HCT116 (cell line): ENCODE data around the gene ZNF746. TPM values are rescaled to one million over a fixed set of nuclear protein-coding genes. Genes with fewer than 3 reads are reported as not detected.

Experiments used
- ATAC-seq: fragments of 200-7000 bp; cut with Tn5 transposase; 2 replicates; pipeline ENCODE4 v1.9.1; 2020; ENCODE audit warnings: mild to moderate bottlenecking, moderate library complexity
- BruUV-seq: library from RNA; stranded (reverse); fragments of 400-500 nt; replicated peaks from 2 replicates; lab custom pipeline; 2021; lab: Mats Ljungman, UMichigan
- CTCF ChIA-PET: fragments of 300-600 bp; sonication (Branson Sonifier 250); formaldehyde crosslinking; loops from one replicate; lab custom pipeline; 2021; ENCODE audit warnings: antibody characterized with exemption; lab: Charles Lee
- POLR2A ChIA-PET: fragments of 300-600, 350-600 bp; sonication (Branson Sonifier 250); formaldehyde crosslinking; loops from one replicate; lab custom pipeline; 2021; ENCODE audit warnings: antibody characterized with exemption; lab: Charles Lee
- RAD21 ChIA-PET, 2 experiments: fragments of 300-600 bp; sonication (Branson Sonifier 250); formaldehyde crosslinking; loops; one replicate each; lab custom pipeline; 2023; ENCODE audit warnings: low total read pairs in 2 of 2; ENCODE audit not compliant: uncharacterized antibody in 2 of 2, unreplicated experiment in 2 of 2, low non-redundant PET in 1 of 2; lab: Charles Lee
- DNase-seq: peaks from one replicate; pipeline ENCODE4 v3.0.0-alpha.2; 2010; ENCODE audit warnings: low read depth, low spot score
- H2AFZ ChIP-seq: fragments of 200-600 bp; shearing (Covaris generic), sonication (generic); 2 replicates; pipeline ENCODE4 v1.6.1; 2017; ENCODE audit warnings: low read depth, mixed run types, mixed read lengths, antibody characterized with exemption, low read length; ENCODE audit not compliant: poor library complexity, severe bottlenecking
- H3K27ac ChIP-seq: 2 replicates; pipeline ENCODE4 v1.5.1; 2012; ENCODE audit warnings: low read depth, low read length
- H3K27me3 ChIP-seq: fragments of 200-600 bp; sonication (generic); 2 replicates; pipeline ENCODE4 v1.6.1; 2016; ENCODE audit warnings: mixed run types, low read length, mixed read lengths; ENCODE audit not compliant: insufficient read depth
- H3K36me3 ChIP-seq, 2 experiments: fragments of 200-500 bp in 1 of 2; fragments of 200-600 bp in 1 of 2; sonication (Bioruptor generic) in 1 of 2; sonication (generic) in 1 of 2; 2 replicates each; pipeline versions ENCODE4 v1.5.1 to v1.6.1; 2014 to 2016; ENCODE audit warnings: low read length in 2 of 2, inconsistent platforms in 1 of 2, mixed read lengths in 1 of 2, mixed run types in 1 of 2; ENCODE audit not compliant: insufficient read depth in 2 of 2, control insufficient read depth in 1 of 2
- H3K4me1 ChIP-seq, 2 experiments: fragments of 200-600 bp in 1 of 2; sonication (generic) in 1 of 2; 2 replicates each; pipeline versions ENCODE4 v1.5.1 to v1.6.1; 2012 to 2017; ENCODE audit warnings: low read length in 2 of 2, inconsistent platforms in 1 of 2, mild to moderate bottlenecking in 1 of 2, mixed read lengths in 1 of 2, mixed run types in 1 of 2, moderate library complexity in 1 of 2; ENCODE audit not compliant: insufficient read depth in 2 of 2, control insufficient read depth in 1 of 2
- H3K4me2 ChIP-seq: fragments of 200-600 bp; sonication (generic); 2 replicates; pipeline ENCODE4 v1.6.1; 2017; ENCODE audit warnings: mixed run types, low read length, mixed read lengths
- H3K4me3 ChIP-seq, 2 experiments: fragments of 200-600 bp in 1 of 2; sonication (generic) in 1 of 2; replicated peaks in 1 of 2; 2 replicates each; pipeline ENCODE4 v1.5.1; 2011 to 2016; ENCODE audit warnings: low read length in 2 of 2, control low read depth in 1 of 2, low read depth in 1 of 2, mild to moderate bottlenecking in 1 of 2, mixed read lengths in 1 of 2, mixed run types in 1 of 2
- H3K79me2 ChIP-seq: fragments of 200-600 bp; sonication (generic); 2 replicates; pipeline ENCODE4 v1.6.1; 2017; ENCODE audit warnings: mild to moderate bottlenecking, mixed run types, low read length, moderate library complexity, mixed read lengths; ENCODE audit not compliant: insufficient read depth
- H3K9ac ChIP-seq: fragments of 200-600 bp; sonication (generic); 2 replicates; pipeline ENCODE4 v1.6.1; 2016; ENCODE audit warnings: low read length, mixed read lengths
- H3K9me2 ChIP-seq: fragments of 200-600 bp; sonication (generic), shearing (Covaris generic); 2 replicates; pipeline ENCODE4 v1.6.1; 2017; ENCODE audit warnings: mixed run types, mild to moderate bottlenecking, moderate library complexity; ENCODE audit not compliant: insufficient read depth
- H3K9me3 ChIP-seq, 2 experiments: fragments of 200-500 bp in 1 of 2; fragments of 200-600 bp in 1 of 2; sonication (Bioruptor generic) in 1 of 2; sonication (generic) in 1 of 2; 2 replicates each; pipeline ENCODE4 v1.6.1; 2014 to 2017; ENCODE audit warnings: low read length in 2 of 2, mixed read lengths in 2 of 2, inconsistent platforms in 1 of 2, low read depth in 1 of 2, mild to moderate bottlenecking in 1 of 2, mixed run types in 1 of 2, moderate library complexity in 1 of 2; ENCODE audit not compliant: control insufficient read depth in 1 of 2, insufficient read depth in 1 of 2
- H4K20me1 ChIP-seq: fragments of 200-600 bp; sonication (generic), shearing (Covaris generic); 2 replicates; pipeline ENCODE4 v1.6.1; 2017; ENCODE audit warnings: mixed run types, mild to moderate bottlenecking, moderate library complexity; ENCODE audit not compliant: insufficient read depth
- CTCF ChIP-seq, 3 experiments: fragments of 200-600 bp in 1 of 3; sonication (generic) in 1 of 3; IDR thresholded peaks in 2 of 3; conservative IDR thresholded peaks in 1 of 3; 2 replicates each; pipeline ENCODE4 v1.5.1; 2012 to 2017; ENCODE audit warnings: low read depth in 2 of 3, low read length in 2 of 3, antibody characterized with exemption in 1 of 3, borderline replicate concordance in 1 of 3, control low read depth in 1 of 3, mild to moderate bottlenecking in 1 of 3, mixed read lengths in 1 of 3, mixed run types in 1 of 3, moderate library complexity in 1 of 3; ENCODE audit not compliant: insufficient read depth in 1 of 3
- ELF1 ChIP-seq: IDR thresholded peaks from 2 replicates; pipeline ENCODE4 v1.6.1; 2012; ENCODE audit warnings: low read depth, borderline replicate concordance
- EZH2phosphoT487 ChIP-seq: fragments of 200-600 bp; IDR thresholded peaks from 2 replicates; pipeline ENCODE4 v1.6.1; 2018; ENCODE audit warnings: antibody characterized with exemption, borderline replicate concordance
- FOSL1 ChIP-seq: IDR thresholded peaks from 2 replicates; pipeline ENCODE4 v1.6.1; 2012; ENCODE audit warnings: low read depth
- JUND ChIP-seq: IDR thresholded peaks from 2 replicates; pipeline ENCODE4 v1.6.1; 2012
- POLR2A ChIP-seq: IDR thresholded peaks from 2 replicates; pipeline ENCODE4 v1.7.0; 2011; ENCODE audit warnings: borderline replicate concordance; ENCODE audit not compliant: insufficient read depth, insufficient read length; ENCODE audit errors: extremely low read depth
- RAD21 ChIP-seq: IDR thresholded peaks from 2 replicates; pipeline ENCODE4 v1.6.1; 2012; ENCODE audit warnings: low read depth, mild to moderate bottlenecking
- REST ChIP-seq: IDR thresholded peaks from 2 replicates; pipeline ENCODE4 v1.6.1; 2012; ENCODE audit warnings: low read depth
- ZNF274 ChIP-seq: fragments of 200-500 bp; sonication (Bioruptor generic); IDR thresholded peaks from 2 replicates; pipeline ENCODE4 v1.6.1; 2014; ENCODE audit warnings: mild to moderate bottlenecking, low read depth, low read length, inconsistent platforms
- intact Hi-C: fragments of 100-400 bp; cut with micrococcal nuclease; formaldehyde crosslinking; loops from 2 replicates; pipeline ENCODE4 v1.10.0; 2022
- total RNA-seq: library from RNA; stranded (reverse); gene quantifications from one replicate; pipeline ENCODE4 v1.2.1, GENCODE V29; 2021; ENCODE audit not compliant: unreplicated experiment

The ZNF746 gene
- total RNA-seq, 1 experiment from 2014 or later = 18.7 TPM

DNA sequence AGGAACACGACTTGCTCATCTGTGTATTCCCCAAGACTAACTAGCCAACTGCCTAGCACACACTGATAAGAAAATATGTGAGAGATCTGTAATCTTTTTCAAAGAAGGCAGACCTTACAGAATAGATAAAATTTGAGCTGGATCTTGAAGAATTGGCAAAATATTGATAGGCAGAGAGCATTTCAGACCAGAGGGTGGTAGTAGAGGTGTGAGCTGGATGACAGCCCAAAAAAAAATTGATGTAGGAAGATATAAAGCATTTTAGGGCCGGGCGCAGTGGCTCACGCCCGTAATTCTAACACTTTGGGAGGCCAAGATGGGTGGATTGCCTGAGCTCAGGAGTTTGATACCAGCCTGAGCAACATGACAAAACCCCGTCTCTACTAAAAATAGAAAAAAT is 1.2 kb upstream of the ZNF746 start:
- Histone ChIP-seq H3K9me3 (no peaks in the 10 kb centered on the region), H3K9me2 (no peaks in the 10 kb centered on the region), H3K4me3 (no peak overlapping the region), H3K4me1 (peaks cover 8 to 20% of the 10 kb centered on the region in 2 experiments), H2AFZ (no peak overlapping the region), H3K79me2 (peaks cover 28% of the 10 kb centered on the region), H3K9ac (no peak overlapping the region), H3K36me3 (peaks cover 0 to 1% of the 10 kb centered on the region in 2 experiments; a peak in 1 of 4 replicates), H3K27ac (no peak overlapping the region), H3K4me2 (no peak overlapping the region), H4K20me1 (no peaks in the 10 kb centered on the region), H3K27me3 (no peaks in the 10 kb centered on the region)
- ChIA-PET RAD21 (no interaction called here), CTCF (interaction anchor here (1.0 kb wide), 1 partner anchor 100 kb away, joined by 4 read pairs; no protein-coding TSS in a partner anchor), POLR2A (no interaction called here)
- DNase-seq = no peak
- intact Hi-C loops = no loop called here
- TF ChIP-seq CTCF (IDR thresholded peaks at IDR 0.05 in 2 of 3, conservative IDR thresholded peaks at IDR 0.05 in 1 of 3; ENCODE audit: borderline replicate concordance in 1 of 3, insufficient read depth in 1 of 3, low read depth in 2 of 3, low read length in 2 of 3) (peak in 1 of 3 experiments; percentile 26; a peak in 1 of 6 replicates), REST (no peak), JUND (no peak), ELF1 (no peak), POLR2A (no peak), FOSL1 (no peak), ZNF274 (no peak), RAD21 (peak; percentile 45), EZH2phosphoT487 (no peak)
- ATAC-seq = no peak
- no TSS peak for BruUV-seq
